Neural progenitor cell (in vitro differentiated cells): Measurements from ENCODE around the gene GPR180. TPM values are rescaled to one million over a fixed set of nuclear protein-coding genes. Genes with fewer than 3 reads are reported as not detected.

Experiments used
- DNase-seq: peaks from one replicate; pipeline ENCODE4 v3.0.0-alpha.2; 2016; ENCODE audit warnings: low spot score
- H2AFZ ChIP-seq: fragments of 200-600 bp; sonication (generic); replicated peaks from 2 replicates; pipeline ENCODE4 v1.6.1; 2016; ENCODE audit warnings: antibody characterized with exemption
- H3F3A ChIP-seq: fragments of 200-600 bp; sonication (generic); 2 replicates; pipeline ENCODE4 v1.6.1; 2016; ENCODE audit warnings: antibody characterized with exemption, low read depth
- H3K27ac ChIP-seq: fragments of 200-600 bp; sonication (generic); 2 replicates; pipeline ENCODE4 v1.5.1; 2016; ENCODE audit warnings: mild to moderate bottlenecking
- H3K27me3 ChIP-seq: fragments of 200-600 bp; sonication (generic); 2 replicates; pipeline ENCODE4 v1.6.1; 2016; ENCODE audit warnings: mild to moderate bottlenecking, moderate library complexity
- H3K36me3 ChIP-seq: fragments of 200-600 bp; sonication (generic); 2 replicates; pipeline ENCODE4 v1.5.1; 2016
- H3K4me1 ChIP-seq: fragments of 200-600 bp; sonication (generic); 2 replicates; pipeline ENCODE4 v1.6.1; 2016; ENCODE audit warnings: mixed run types
- H3K4me2 ChIP-seq: fragments of 200-600 bp; sonication (generic); 2 replicates; pipeline ENCODE4 v1.6.1; 2016
- H3K4me3 ChIP-seq: fragments of 200-600 bp; sonication (generic); 2 replicates; pipeline ENCODE4 v1.5.1; 2016
- H3K79me2 ChIP-seq: fragments of 200-600 bp; sonication (generic); 2 replicates; pipeline ENCODE4 v1.6.1; 2016; ENCODE audit warnings: low read depth
- H3K9ac ChIP-seq: fragments of 200-600 bp; sonication (generic); 2 replicates; pipeline ENCODE4 v1.6.1; 2016
- H3K9me3 ChIP-seq: fragments of 200-600 bp; sonication (generic); 2 replicates; pipeline ENCODE4 v1.5.1; 2016; ENCODE audit warnings: low read depth
- H4K20me1 ChIP-seq: fragments of 200-600 bp; sonication (generic); 2 replicates; pipeline ENCODE4 v1.6.1; 2016; ENCODE audit warnings: low read depth
- H3K27ac Mint-ChIP-seq: 3 replicates; pipeline ENCODE4 v1.8.0; 2021; ENCODE audit warnings: mixed read lengths
- H3K27me3 Mint-ChIP-seq: 2 replicates; pipeline ENCODE4 v1.8.0; 2022; ENCODE audit warnings: low read depth, mild to moderate bottlenecking, inconsistent platforms, moderate library complexity, mixed read lengths; ENCODE audit not compliant: insufficient read depth
- H3K36me3 Mint-ChIP-seq: 3 replicates; pipeline ENCODE4 v1.8.0; 2021; ENCODE audit warnings: mixed read lengths
- H3K4me1 Mint-ChIP-seq: 3 replicates; pipeline ENCODE4 v1.8.0; 2021; ENCODE audit warnings: mixed read lengths
- H3K4me3 Mint-ChIP-seq: 3 replicates; pipeline ENCODE4 v1.8.0; 2021; ENCODE audit warnings: mild to moderate bottlenecking, moderate library complexity, mixed read lengths
- H3K9me3 Mint-ChIP-seq: 3 replicates; pipeline ENCODE4 v1.8.0; 2020; ENCODE audit warnings: mixed read lengths
- CTCF ChIP-seq: fragments of 200-600 bp; sonication (generic); IDR thresholded peaks from 2 replicates; pipeline ENCODE4 v1.5.1; 2017; ENCODE audit warnings: antibody characterized with exemption, mild to moderate bottlenecking
- EZH2 ChIP-seq: fragments of 200-600 bp; sonication (generic); IDR thresholded peaks from 2 replicates; pipeline ENCODE4 v1.6.1; 2017; ENCODE audit warnings: antibody characterized with exemption, mild to moderate bottlenecking, moderate library complexity
- EZH2phosphoT487 ChIP-seq: fragments of 200-600 bp; sonication (generic); IDR thresholded peaks from 2 replicates; pipeline ENCODE4 v1.6.1; 2017; ENCODE audit warnings: antibody characterized with exemption
- total RNA-seq: library from RNA; depleted of rRNA; stranded (reverse); fragments of >200 nt; gene quantifications from 2 replicates; pipeline ENCODE4 v1.2.3, GENCODE V29; 2015; ENCODE audit warnings: low replicate concordance

Gene GPR180
- total RNA-seq, 1 donor from 2014 or later = 16.5 TPM

- H3K27ac ChIP-seq = no peak overlapping the region
- H3F3A ChIP-seq = peaks cover 25% of the 10 kb centered on the region
- peaks cover 6% of the 10 kb centered on the region for H3K9me3 Mint-ChIP-seq
- H3K36me3 Mint-ChIP-seq = peaks cover 2% of the 10 kb centered on the region
- no peaks in the 10 kb centered on the region for H4K20me1 ChIP-seq
- H3K4me2 ChIP-seq = no peak overlapping the region
- H3K27me3 Mint-ChIP-seq = no peaks in the 10 kb centered on the region
- H3K4me1 Mint-ChIP-seq = peaks cover 51% of the 10 kb centered on the region
- no peaks in the 10 kb centered on the region for H3K27me3 ChIP-seq
- H3K4me1 ChIP-seq = peaks cover 47% of the 10 kb centered on the region
- H3K9ac ChIP-seq = no peak overlapping the region
- DNase-seq = no peak
- no peaks in the 10 kb centered on the region for H3K36me3 ChIP-seq
- TF ChIP-seq EZH2phosphoT487 (no peak), CTCF (no peak), EZH2 (no peak)
- no peaks in the 10 kb centered on the region for H3K79me2 ChIP-seq
- no peak overlapping the region for H3K4me3 Mint-ChIP-seq
- H3K27ac Mint-ChIP-seq = no peak overlapping the region
- H2AFZ ChIP-seq = no peak overlapping the region
- no peaks in the 10 kb centered on the region for H3K9me3 ChIP-seq
- no peak overlapping the region for H3K4me3 ChIP-seq
Measured at GRCh38 chr13:94659598-94659946, 57.9 kb downstream of the GPR180 start.

- H3K27ac ChIP-seq = peak overlapping the region; percentile 73
- H3K9me3 Mint-ChIP-seq = peaks cover 4% of the 10 kb centered on the region
- peak overlapping the region; percentile 70 for H3K4me3 Mint-ChIP-seq
- H3K4me3 ChIP-seq = peak overlapping the region; percentile 6
- H3K4me1 Mint-ChIP-seq = peaks cover 57% of the 10 kb centered on the region
- no peak overlapping the region for H3K9ac ChIP-seq
- H3K9me3 ChIP-seq = no peaks in the 10 kb centered on the region
- peak overlapping the region; percentile 65 for H3K4me2 ChIP-seq
- peaks cover 57% of the 10 kb centered on the region for H3K4me1 ChIP-seq
- H3F3A ChIP-seq = peaks cover 25% of the 10 kb centered on the region
- H4K20me1 ChIP-seq = no peaks in the 10 kb centered on the region
- H3K79me2 ChIP-seq = no peaks in the 10 kb centered on the region
- peaks cover under 1% of the 10 kb centered on the region for H3K36me3 Mint-ChIP-seq
- TF ChIP-seq EZH2phosphoT487 (no peak), EZH2 (no peak), CTCF (peak; percentile 52)
- H3K27me3 Mint-ChIP-seq = no peaks in the 10 kb centered on the region
- H3K27ac Mint-ChIP-seq = peak overlapping the region; percentile 84
- peak; percentile 47 for DNase-seq
- H2AFZ ChIP-seq = no peak overlapping the region
- no peaks in the 10 kb centered on the region for H3K27me3 ChIP-seq
- no peaks in the 10 kb centered on the region for H3K36me3 ChIP-seq
Measured at GRCh38 chr13:94660695-94661326, 59.2 kb downstream of the GPR180 start.

- peak overlapping the region; percentile 84 for H3K27ac Mint-ChIP-seq
- Histone ChIP-seq H3K9me3 (no peaks in the 10 kb centered on the region), H3K9ac (no peak overlapping the region), H2AFZ (no peak overlapping the region), H3K79me2 (no peaks in the 10 kb centered on the region), H3K27ac (peak overlapping the region; percentile 73), H4K20me1 (no peaks in the 10 kb centered on the region), H3K4me2 (peak overlapping the region; percentile 65), H3K27me3 (no peaks in the 10 kb centered on the region), H3F3A (peaks cover 25% of the 10 kb centered on the region), H3K4me3 (peak overlapping the region; percentile 6), H3K4me1 (peaks cover 57% of the 10 kb centered on the region), H3K36me3 (no peaks in the 10 kb centered on the region)
- no peaks in the 10 kb centered on the region for H3K36me3 Mint-ChIP-seq
- H3K4me1 Mint-ChIP-seq = peaks cover 62% of the 10 kb centered on the region
- H3K9me3 Mint-ChIP-seq = no peaks in the 10 kb centered on the region
- DNase-seq = peak; percentile 40
- peak overlapping the region; percentile 70 for H3K4me3 Mint-ChIP-seq
- TF ChIP-seq EZH2 (no peak), CTCF (no peak), EZH2phosphoT487 (no peak)
- no peaks in the 10 kb centered on the region for H3K27me3 Mint-ChIP-seq
Measured at GRCh38 chr13:94661406-94661805, 59.7 kb downstream of the GPR180 start.
